ENCODE measurements around the gene RTBDN. TPM values are rescaled to one million over a fixed set of nuclear protein-coding genes. Genes with fewer than 3 reads are reported as not detected.

RTBDN gene
- total RNA-seq, 1 experiment from 2014 or later, result 2.4 TPM

DNA sequence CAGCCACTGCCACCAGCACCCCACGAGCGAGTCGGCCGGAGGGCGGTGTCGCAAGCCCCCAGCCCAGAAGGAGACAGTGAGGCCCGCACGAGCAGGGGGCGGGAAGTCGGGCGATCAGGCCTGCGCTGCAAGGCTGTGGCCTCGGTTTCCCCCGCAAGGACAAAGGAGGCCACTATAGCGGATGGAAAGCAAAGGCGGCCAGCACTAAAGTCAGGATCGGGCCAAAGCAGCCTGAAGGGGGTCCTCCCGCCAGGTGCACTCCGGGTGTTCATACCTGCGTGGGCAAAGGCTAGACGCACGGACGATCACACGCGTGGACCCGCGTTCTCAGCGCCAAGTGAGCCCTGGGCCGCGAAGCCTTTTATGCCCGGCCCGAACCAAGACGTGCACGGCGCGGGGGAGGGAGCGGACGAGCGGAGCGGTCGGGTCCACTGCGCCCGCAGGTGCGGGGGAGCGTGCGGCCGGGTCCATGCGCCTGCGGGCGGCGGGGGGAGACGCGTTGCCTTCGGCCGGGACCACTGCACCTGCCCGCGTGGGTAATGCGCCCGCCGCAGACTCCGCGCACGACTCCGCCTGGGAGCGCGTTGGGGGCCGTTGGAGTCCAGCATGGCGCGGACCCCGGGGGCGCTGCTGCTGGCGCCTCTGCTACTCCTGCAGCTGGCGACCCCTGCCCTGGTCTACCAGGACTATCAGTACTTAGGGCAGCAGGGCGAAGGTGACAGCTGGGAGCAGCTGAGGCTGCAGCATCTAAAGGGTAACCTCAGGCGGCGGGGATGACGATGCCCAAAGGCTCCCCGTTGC, 32.7 kb downstream of the RTBDN start, which contains the start of the genes PRDX2 and THSD8:
PRDX2 (minus strand) TSS at position 335 of the 801 bp plus-strand sequence. CDS start 539 bp downstream, outside the sequence.
THSD8 (plus strand) TSS at position 604 of the 801 bp plus-strand sequence; CDS start at position 607, 3 bp downstream.
- in situ Hi-C loops (cut with HindIII; ENCODE audit: low pct_unique_long_range_greater_than_20kb, low sequenced_read_pairs) (no loop called here), intact Hi-C loops (cut with micrococcal nuclease; ENCODE audit: unreplicated experiment) (no loop called here)
- TF ChIP-seq, protein P1, sequence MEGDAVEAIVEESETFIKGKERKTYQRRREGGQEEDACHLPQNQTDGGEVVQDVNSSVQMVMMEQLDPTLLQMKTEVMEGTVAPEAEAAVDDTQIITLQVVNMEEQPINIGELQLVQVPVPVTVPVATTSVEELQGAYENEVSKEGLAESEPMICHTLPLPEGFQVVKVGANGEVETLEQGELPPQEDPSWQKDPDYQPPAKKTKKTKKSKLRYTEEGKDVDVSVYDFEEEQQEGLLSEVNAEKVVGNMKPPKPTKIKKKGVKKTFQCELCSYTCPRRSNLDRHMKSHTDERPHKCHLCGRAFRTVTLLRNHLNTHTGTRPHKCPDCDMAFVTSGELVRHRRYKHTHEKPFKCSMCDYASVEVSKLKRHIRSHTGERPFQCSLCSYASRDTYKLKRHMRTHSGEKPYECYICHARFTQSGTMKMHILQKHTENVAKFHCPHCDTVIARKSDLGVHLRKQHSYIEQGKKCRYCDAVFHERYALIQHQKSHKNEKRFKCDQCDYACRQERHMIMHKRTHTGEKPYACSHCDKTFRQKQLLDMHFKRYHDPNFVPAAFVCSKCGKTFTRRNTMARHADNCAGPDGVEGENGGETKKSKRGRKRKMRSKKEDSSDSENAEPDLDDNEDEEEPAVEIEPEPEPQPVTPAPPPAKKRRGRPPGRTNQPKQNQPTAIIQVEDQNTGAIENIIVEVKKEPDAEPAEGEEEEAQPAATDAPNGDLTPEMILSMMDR (IDR thresholded peaks at IDR 0.05), result no peak
- peak; percentile 39; the same call in 1 of the 2 replicates for TF ChIP-seq TCF7L2 (IDR thresholded peaks at IDR 0.05; ENCODE audit: low read depth, low read length)
- TF ChIP-seq, protein P2, sequence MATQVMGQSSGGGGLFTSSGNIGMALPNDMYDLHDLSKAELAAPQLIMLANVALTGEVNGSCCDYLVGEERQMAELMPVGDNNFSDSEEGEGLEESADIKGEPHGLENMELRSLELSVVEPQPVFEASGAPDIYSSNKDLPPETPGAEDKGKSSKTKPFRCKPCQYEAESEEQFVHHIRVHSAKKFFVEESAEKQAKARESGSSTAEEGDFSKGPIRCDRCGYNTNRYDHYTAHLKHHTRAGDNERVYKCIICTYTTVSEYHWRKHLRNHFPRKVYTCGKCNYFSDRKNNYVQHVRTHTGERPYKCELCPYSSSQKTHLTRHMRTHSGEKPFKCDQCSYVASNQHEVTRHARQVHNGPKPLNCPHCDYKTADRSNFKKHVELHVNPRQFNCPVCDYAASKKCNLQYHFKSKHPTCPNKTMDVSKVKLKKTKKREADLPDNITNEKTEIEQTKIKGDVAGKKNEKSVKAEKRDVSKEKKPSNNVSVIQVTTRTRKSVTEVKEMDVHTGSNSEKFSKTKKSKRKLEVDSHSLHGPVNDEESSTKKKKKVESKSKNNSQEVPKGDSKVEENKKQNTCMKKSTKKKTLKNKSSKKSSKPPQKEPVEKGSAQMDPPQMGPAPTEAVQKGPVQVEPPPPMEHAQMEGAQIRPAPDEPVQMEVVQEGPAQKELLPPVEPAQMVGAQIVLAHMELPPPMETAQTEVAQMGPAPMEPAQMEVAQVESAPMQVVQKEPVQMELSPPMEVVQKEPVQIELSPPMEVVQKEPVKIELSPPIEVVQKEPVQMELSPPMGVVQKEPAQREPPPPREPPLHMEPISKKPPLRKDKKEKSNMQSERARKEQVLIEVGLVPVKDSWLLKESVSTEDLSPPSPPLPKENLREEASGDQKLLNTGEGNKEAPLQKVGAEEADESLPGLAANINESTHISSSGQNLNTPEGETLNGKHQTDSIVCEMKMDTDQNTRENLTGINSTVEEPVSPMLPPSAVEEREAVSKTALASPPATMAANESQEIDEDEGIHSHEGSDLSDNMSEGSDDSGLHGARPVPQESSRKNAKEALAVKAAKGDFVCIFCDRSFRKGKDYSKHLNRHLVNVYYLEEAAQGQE (IDR thresholded peaks at IDR 0.05; ENCODE audit: insufficient read depth in 1 of 2, low read depth in 2 of 2, low read length in 1 of 2), result no peak
- TF ChIP-seq POLR2AphosphoS5 (IDR thresholded peaks at IDR 0.05; ENCODE audit: low read depth, low read length), result no peak
- POLR2A ChIA-PET, result no interaction called here
- Histone ChIP-seq H3K27ac (ENCODE audit: low read length) (0 out of 2 replicates have a peak within 1 kb of the TSS, but pooled peaks have one; percentile 48), H3K27me3 (ENCODE audit: control insufficient read depth, insufficient read depth, low read length) (no peaks in the 10 kb centered on the region), H3K4me1 (ENCODE audit: control insufficient read depth, insufficient read depth, low read length) (peaks cover 3% of the 10 kb centered on the region; the same call in 1 of the 2 replicates), H3K36me3 (ENCODE audit: control insufficient read depth, insufficient read depth, low read length) (peaks cover 4% of the 10 kb centered on the region; the same call in 1 of the 2 replicates), H3K9me3 (ENCODE audit: control insufficient read depth, insufficient read depth, low read depth, low read length) (no peaks in the 10 kb centered on the region), H3K4me3 (ENCODE audit: low read depth in 2 of 2, low read length in 2 of 2) (peak within 1 kb of the TSS; percentile 53 to 58)
- BruUV-seq (replicated peaks), result no TSS peak
- CTCF ChIA-PET, result no interaction called here
- ATAC-seq (peak; percentile 64), DNase-seq (ENCODE audit: low read depth, low spot score) (no peak)

DNA sequence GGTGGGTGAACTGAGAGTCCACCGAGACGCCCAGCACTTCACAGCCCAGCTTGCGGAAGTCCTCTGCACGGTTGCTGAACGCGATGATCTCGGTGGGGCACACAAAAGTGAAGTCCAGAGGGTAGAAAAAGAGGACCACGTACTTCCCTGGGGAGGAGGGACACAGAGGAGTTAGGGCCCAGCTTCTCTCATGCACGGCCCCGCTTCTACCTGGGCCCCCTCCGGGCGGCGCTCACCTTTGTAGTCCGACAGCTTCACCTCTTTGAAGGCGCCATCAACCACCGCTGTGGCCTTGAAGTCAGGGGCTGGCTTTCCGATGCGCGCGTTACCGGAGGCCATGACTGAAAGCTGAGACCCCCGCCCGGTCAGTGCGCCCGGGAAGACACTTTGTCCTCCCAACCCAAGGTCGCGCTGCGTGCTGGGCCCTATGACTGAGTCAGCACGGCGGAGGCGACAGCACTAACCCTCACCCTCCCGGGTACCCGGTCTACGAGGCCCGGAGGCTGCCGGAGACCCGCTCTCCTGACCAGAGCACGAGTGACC, 33.4 kb downstream of the RTBDN start:
- DNase-seq (ENCODE audit: low read depth, low spot score), result no peak
- BruUV-seq (replicated peaks), result no TSS peak
- POLR2A ChIA-PET, result no interaction called here
- peaks cover 4% of the 10 kb centered on the region; the same call in 1 of the 2 replicates for H3K36me3 ChIP-seq (ENCODE audit: control insufficient read depth, insufficient read depth, low read length)
- in situ Hi-C loops (cut with HindIII; ENCODE audit: low pct_unique_long_range_greater_than_20kb, low sequenced_read_pairs) (no loop called here), intact Hi-C loops (cut with micrococcal nuclease; ENCODE audit: unreplicated experiment) (no loop called here)
- H3K27me3 ChIP-seq (ENCODE audit: control insufficient read depth, insufficient read depth, low read length), result no peaks in the 10 kb centered on the region
- no peaks in the 10 kb centered on the region for H3K9me3 ChIP-seq (ENCODE audit: control insufficient read depth, insufficient read depth, low read depth, low read length)
- peaks cover 8% of the 10 kb centered on the region for H3K4me1 ChIP-seq (ENCODE audit: control insufficient read depth, insufficient read depth, low read length)
- ATAC-seq, result no peak
- TF ChIP-seq, protein P2 (IDR thresholded peaks at IDR 0.05; ENCODE audit: insufficient read depth in 1 of 2, low read depth in 2 of 2, low read length in 1 of 2), result no peak
- TF ChIP-seq TCF7L2 (IDR thresholded peaks at IDR 0.05; ENCODE audit: low read depth, low read length) (no peak), SIN3A (IDR thresholded peaks at IDR 0.05; ENCODE audit: borderline replicate concordance, insufficient read depth, low read depth, low read length) (no peak), POLR2AphosphoS5 (IDR thresholded peaks at IDR 0.05; ENCODE audit: low read depth, low read length) (no peak)
- TF ChIP-seq, protein P1 (IDR thresholded peaks at IDR 0.05), result no peak
- peak overlapping the region; percentile 53 to 58 for H3K4me3 ChIP-seq (ENCODE audit: low read depth in 2 of 2, low read length in 2 of 2)
- CTCF ChIA-PET, result no interaction called here
- H3K27ac ChIP-seq (ENCODE audit: low read length), result 0 out of 2 replicates have a peak overlapping the region, but pooled peaks have one; percentile 48

Measured in Panc1 (cell line).